ENCODE data around the gene DNAJC4.

The DNAJC4 gene

GRCh38 chr11:64230171-64230984, at the start of gene DNAJC4:
TSS of gene DNAJC4 (plus strand) at chr11:64230548. CDS start at chr11:64230855, 307 bp downstream.
- peak; percentile 85 for DNase-seq (ENCODE audit: low read depth)

- DNase-seq (ENCODE audit: low read depth), result no peak
These were observed 49.5 kb upstream of the DNAJC4 start for GRCh38 chr11:64180891-64181290.

- peak; percentile 43 for DNase-seq (ENCODE audit: low read depth)
These were observed 48.6 kb upstream of the DNAJC4 start for GRCh38 chr11:64181506-64182411.

GRCh38 chr11:64183890-64184289, 46.5 kb upstream of the DNAJC4 start:
- no peak for DNase-seq (ENCODE audit: low read depth)

- no peak for DNase-seq (ENCODE audit: low read depth)
These were observed 45.1 kb upstream of the DNAJC4 start for GRCh38 chr11:64185175-64185692.

GRCh38 chr11:64185693-64186491, 44.5 kb upstream of the DNAJC4 start, which contains the start of gene STIP1:
TSS of gene STIP1 (plus strand) at chr11:64186171. CDS start at chr11:64186262, 91 bp downstream.
- DNase-seq (ENCODE audit: low read depth), result peak; percentile 98

- DNase-seq (ENCODE audit: low read depth), result peak; percentile 26
These were observed 43.7 kb upstream of the DNAJC4 start for GRCh38 chr11:64186492-64187165.

- DNase-seq (ENCODE audit: low read depth), result no peak
These were observed 37.9 kb upstream of the DNAJC4 start for GRCh38 chr11:64192434-64192833.

GRCh38 chr11:64196626-64197025, 33.7 kb upstream of the DNAJC4 start:
- DNase-seq (ENCODE audit: low read depth), result no peak

- DNase-seq (ENCODE audit: low read depth), result no peak
These were observed 31.8 kb upstream of the DNAJC4 start for GRCh38 chr11:64198511-64198910.

- no peak for DNase-seq (ENCODE audit: low read depth)
These were observed 28.8 kb upstream of the DNAJC4 start for GRCh38 chr11:64201543-64201942.

- DNase-seq (ENCODE audit: low read depth), result no peak
These were observed 27.4 kb upstream of the DNAJC4 start for GRCh38 chr11:64202992-64203391.

- DNase-seq (ENCODE audit: low read depth), result no peak
These were observed 26.8 kb upstream of the DNAJC4 start for GRCh38 chr11:64203421-64204079.

- DNase-seq (ENCODE audit: low read depth), result no peak
These were observed 26.3 kb upstream of the DNAJC4 start for GRCh38 chr11:64204080-64204440.

GRCh38 chr11:64204464-64204989, 25.8 kb upstream of the DNAJC4 start:
- peak; percentile 64 for DNase-seq (ENCODE audit: low read depth)

GRCh38 chr11:64206457-64207255, 23.7 kb upstream of the DNAJC4 start, which contains the start of gene FERMT3:
TSS of gene FERMT3 (plus strand) at chr11:64206721. CDS start at chr11:64207365, 644 bp downstream.
- DNase-seq (ENCODE audit: low read depth), result peak; percentile 72

GRCh38 chr11:64207256-64208085, 22.9 kb upstream of the DNAJC4 start:
- DNase-seq (ENCODE audit: low read depth), result peak; percentile 75

- DNase-seq (ENCODE audit: low read depth), result no peak
These were observed 22.1 kb upstream of the DNAJC4 start for GRCh38 chr11:64208086-64208795.

Data from activated T-cell treated with anti-CD3 and anti-CD28 coated beads for 24 hours (primary cell).